Measurements from ENCODE around the gene HEXIM2. TPM values are rescaled to one million over a fixed set of nuclear protein-coding genes. Genes with fewer than 3 reads are reported as not detected.
A peak's percentile ranks its signal among the peaks of the same experiment; 100 is the strongest.

The HEXIM2 gene
- total RNA-seq, 2 donors from 2014 or later: 12.9 to 13.1 TPM

- Mint-ChIP-seq H3K9me3 (no peaks in the 10 kb centered on the region), H3K4me1 (peaks cover 4% of the 10 kb centered on the region), H3K4me3 (no peak overlapping the region), H3K36me3 (ENCODE audit: low read depth) (no peaks in the 10 kb centered on the region), H3K27me3 (ENCODE audit: insufficient read depth) (peaks cover 64% of the 10 kb centered on the region), H3K27ac (no peak overlapping the region)
- H3K36me3 ChIP-seq (ENCODE audit: control insufficient read depth, insufficient read depth, low read length): no peaks in the 10 kb centered on the region
- WGBS, 2 experiments (ENCODE audit: insufficient coverage in 1 of 2, insufficient read length in 1 of 2): 20 to 32% methylated on average over 9 to 12 of the region's 12 CpGs
- no peak overlapping the region for H3K9ac ChIP-seq (ENCODE audit: extremely low read depth, low read length, poor library complexity, severe bottlenecking)
- H3K9me3 ChIP-seq (ENCODE audit: control insufficient read depth, low read length): no peaks in the 10 kb centered on the region
- peaks cover 52% of the 10 kb centered on the region for H3K27me3 ChIP-seq (ENCODE audit: control insufficient read depth, insufficient read depth, low read length, poor library complexity, severe bottlenecking)
- H3K4me3 ChIP-seq (ENCODE audit: low read length): no peak overlapping the region
- DNase-seq: peak; percentile 98
- peak; percentile 92 for TF ChIP-seq CTCF (conservative IDR thresholded peaks at IDR 0.05)
- no peak overlapping the region for H3K27ac ChIP-seq (ENCODE audit: low read depth, low read length)
- no peaks in the 10 kb centered on the region for H3K4me1 ChIP-seq (ENCODE audit: control insufficient read depth, insufficient read depth, low read length)
Measured at GRCh38 chr17:45218895-45219661, 57.4 kb downstream of the HEXIM2 start.

Small RNAs within 50 kb of the gene (microRNA-seq; reads per million reads assigned to microRNA genes)
- gene MIR6784 (ENCODE audit: borderline microRNAs expressed): not detected

Other genes with a start within 250 kb of the HEXIM2 start
- under 1 TPM in 1 of 2 donors, not detected in 1; 0.35 TPM for gene GFAP, start 246.4 kb upstream of the HEXIM2 start, total RNA-seq
- gene KIF18B, start 214.1 kb upstream of the HEXIM2 start, total RNA-seq: 10 to 100 TPM; 43.5 to 64.7 TPM
- gene C1QL1, start 193.6 kb upstream of the HEXIM2 start, total RNA-seq: 1 to 10 TPM; 1.4 to 2.7 TPM
- gene DCAKD, start 110.2 kb upstream of the HEXIM2 start, total RNA-seq: 10 to 100 TPM; 54.5 to 69.4 TPM
- gene NMT1, start 100.6 kb upstream of the HEXIM2 start, total RNA-seq: 100 to 1,000 TPM; 122 to 136 TPM
- 10 to 100 TPM; 34.8 to 42.9 TPM for gene PLCD3, start 29.4 kb upstream of the HEXIM2 start, total RNA-seq
- 10 to 100 TPM; 17.4 to 19.5 TPM for gene ACBD4, start 26.2 kb upstream of the HEXIM2 start, total RNA-seq
- 10 to 100 TPM; 37.0 to 39.2 TPM for gene HEXIM1, start 13.4 kb upstream of the HEXIM2 start, total RNA-seq
- 1 to 10 TPM; 3.5 to 4.5 TPM for gene FMNL1, start 60.0 kb downstream of the HEXIM2 start, total RNA-seq
- gene SPATA32, start 100.2 kb downstream of the HEXIM2 start, total RNA-seq: under 1 TPM in 1 of 2 donors, not detected in 1; 0.18 TPM
- 1 to 10 TPM; 4.6 to 5.5 TPM for gene MAP3K14, start 155.1 kb downstream of the HEXIM2 start, total RNA-seq

Data from endodermal cell (in vitro differentiated cells).